ENCODE results near the gene GFI1B.

- TF ChIP-seq, protein P1, sequence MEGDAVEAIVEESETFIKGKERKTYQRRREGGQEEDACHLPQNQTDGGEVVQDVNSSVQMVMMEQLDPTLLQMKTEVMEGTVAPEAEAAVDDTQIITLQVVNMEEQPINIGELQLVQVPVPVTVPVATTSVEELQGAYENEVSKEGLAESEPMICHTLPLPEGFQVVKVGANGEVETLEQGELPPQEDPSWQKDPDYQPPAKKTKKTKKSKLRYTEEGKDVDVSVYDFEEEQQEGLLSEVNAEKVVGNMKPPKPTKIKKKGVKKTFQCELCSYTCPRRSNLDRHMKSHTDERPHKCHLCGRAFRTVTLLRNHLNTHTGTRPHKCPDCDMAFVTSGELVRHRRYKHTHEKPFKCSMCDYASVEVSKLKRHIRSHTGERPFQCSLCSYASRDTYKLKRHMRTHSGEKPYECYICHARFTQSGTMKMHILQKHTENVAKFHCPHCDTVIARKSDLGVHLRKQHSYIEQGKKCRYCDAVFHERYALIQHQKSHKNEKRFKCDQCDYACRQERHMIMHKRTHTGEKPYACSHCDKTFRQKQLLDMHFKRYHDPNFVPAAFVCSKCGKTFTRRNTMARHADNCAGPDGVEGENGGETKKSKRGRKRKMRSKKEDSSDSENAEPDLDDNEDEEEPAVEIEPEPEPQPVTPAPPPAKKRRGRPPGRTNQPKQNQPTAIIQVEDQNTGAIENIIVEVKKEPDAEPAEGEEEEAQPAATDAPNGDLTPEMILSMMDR (IDR thresholded peaks at IDR 0.05; ENCODE audit: low read depth, low read length): no peak
- no peak for TF ChIP-seq MYC (IDR thresholded peaks at IDR 0.05; ENCODE audit: low read depth, low read length)
These were observed 413 bp upstream of the GFI1B start for GRCh38 chr9:132978112-132978450.

All from NB4 (cell line).